H1 (cell line): Measurements from ENCODE around the gene GFOD1. TPM values are rescaled to one million over a fixed set of nuclear protein-coding genes. Genes with fewer than 3 reads are reported as not detected.

ENCODE experiments used
- CTCF ChIA-PET: fragments of 300-600 bp; sonication (Branson Sonifier 250); formaldehyde crosslinking; loops from one replicate; lab custom pipeline; 2021; ENCODE audit not compliant: partially characterized antibody; lab: Charles Lee
- POLR2A ChIA-PET: fragments of 300-600 bp; sonication (Branson Sonifier 250); formaldehyde crosslinking; loops from one replicate; lab custom pipeline; 2021; ENCODE audit warnings: inconsistent platforms; ENCODE audit not compliant: partially characterized antibody; lab: Charles Lee
- DNase-seq, 2 experiments: peaks; one replicate each; pipeline versions ENCODE4 v3.0.0 to v3.0.0-alpha.2; 2010 to 2022; ENCODE audit warnings: low spot score in 2 of 2, low read depth in 1 of 2, mixed read lengths in 1 of 2
- FAIRE-seq: peaks from 2 replicates; lab custom pipeline; 2011; peaks lifted over from hg19 to GRCh38; lab: Jason Lieb, UNC
- H2AFZ ChIP-seq: 2 replicates; pipeline ENCODE4 v1.8.1; 2012; ENCODE audit warnings: low read length, inconsistent platforms
- H2AK5ac ChIP-seq: 2 replicates; pipeline ENCODE4 v1.6.1; 2013; ENCODE audit warnings: low read depth, low read length
- H2BK120ac ChIP-seq: replicated peaks from 2 replicates; pipeline ENCODE3; 2013; ENCODE audit warnings: low read depth, low read length, inconsistent platforms
- H2BK12ac ChIP-seq: 2 replicates; pipeline ENCODE4 v1.6.1; 2013; ENCODE audit warnings: low read depth, low read length
- H2BK15ac ChIP-seq: 2 replicates; pipeline ENCODE4 v1.6.1; 2013; ENCODE audit warnings: low read length
- H2BK20ac ChIP-seq: 2 replicates; pipeline ENCODE4 v1.6.1; 2013; ENCODE audit warnings: low read length
- H2BK5ac ChIP-seq: 2 replicates; pipeline ENCODE4 v1.6.1; 2013; ENCODE audit warnings: low read depth, low read length
- H3K14ac ChIP-seq: 2 replicates; pipeline ENCODE4 v1.6.1; 2013; ENCODE audit warnings: inconsistent platforms; ENCODE audit not compliant: insufficient read length
- H3K18ac ChIP-seq: 2 replicates; pipeline ENCODE4 v1.6.1; 2013; ENCODE audit warnings: low read length; ENCODE audit errors: extremely low read depth
- H3K23ac ChIP-seq: 2 replicates; pipeline ENCODE4 v1.6.1; 2013; ENCODE audit warnings: inconsistent platforms; ENCODE audit not compliant: insufficient read length
- H3K23me2 ChIP-seq: 2 replicates; pipeline ENCODE4 v1.6.1; 2013; ENCODE audit warnings: low read depth, low read length
- H3K27ac ChIP-seq: 2 replicates; pipeline ENCODE4 v1.6.1; 2011; ENCODE audit warnings: low read depth, low read length, inconsistent platforms
- H3K27me3 ChIP-seq, 4 experiments: replicated peaks in 1 of 4; 1 replicate in 1 of 4; 2 replicates in 3 of 4; pipeline versions ENCODE4 v1.6.1 to v1.8.1; 2011 to 2013; ENCODE audit warnings: low read length in 3 of 4, mild to moderate bottlenecking in 3 of 4, inconsistent platforms in 2 of 4, mixed read lengths in 2 of 4, moderate library complexity in 1 of 4; ENCODE audit not compliant: control insufficient read depth in 3 of 4, insufficient read depth in 3 of 4; ENCODE audit errors: extremely low read depth in 1 of 4
- H3K36me3 ChIP-seq, 4 experiments: 2 replicates each; pipeline versions ENCODE4 v1.6.1 to v1.8.1; 2011 to 2013; ENCODE audit warnings: mild to moderate bottlenecking in 4 of 4, low read length in 3 of 4, moderate library complexity in 2 of 4, control low read depth in 1 of 4, inconsistent platforms in 1 of 4; ENCODE audit not compliant: insufficient read depth in 4 of 4, control insufficient read depth in 2 of 4
- H3K4ac ChIP-seq: replicated peaks from 2 replicates; pipeline ENCODE3; 2013; ENCODE audit warnings: low read length, low read depth, mixed read lengths, inconsistent platforms; ENCODE audit not compliant: insufficient read length
- H3K4me1 ChIP-seq, 4 experiments: replicated peaks in 1 of 4; 1 replicate in 1 of 4; 2 replicates in 3 of 4; pipeline versions ENCODE4 v1.6.1 to v1.8.1; 2011 to 2013; ENCODE audit warnings: low read length in 3 of 4, inconsistent platforms in 2 of 4, mixed read lengths in 1 of 4; ENCODE audit not compliant: insufficient read depth in 4 of 4, control insufficient read depth in 3 of 4
- H3K4me2 ChIP-seq, 2 experiments: 2 replicates each; pipeline versions ENCODE4 v1.6.1 to v1.8.1; 2011 to 2013; ENCODE audit warnings: low read depth in 2 of 2, low read length in 2 of 2, control low read depth in 1 of 2, inconsistent platforms in 1 of 2, mild to moderate bottlenecking in 1 of 2; ENCODE audit not compliant: insufficient read depth in 1 of 2
- H3K4me3 ChIP-seq, 4 experiments: fragments of 200-600, 300-600 bp in 1 of 4; sonication (generic), shearing (Covaris generic), sonication (Bioruptor Twin) in 1 of 4; 2 replicates each; pipeline versions ENCODE4 v1.5.1 to v1.8.1; 2011 to 2016; ENCODE audit warnings: low read length in 4 of 4, low read depth in 3 of 4, control low read depth in 2 of 4, inconsistent platforms in 2 of 4, mild to moderate bottlenecking in 2 of 4, mixed read lengths in 1 of 4, moderate library complexity in 1 of 4; ENCODE audit not compliant: insufficient read depth in 2 of 4; ENCODE audit errors: extremely low read depth in 1 of 4
- H3K56ac ChIP-seq: replicated peaks from 2 replicates; pipeline ENCODE3; 2013; ENCODE audit warnings: low read depth, mild to moderate bottlenecking, mixed read lengths, low read length, inconsistent platforms; ENCODE audit not compliant: insufficient read length
- H3K79me1 ChIP-seq: 2 replicates; pipeline ENCODE4 v1.6.1; 2013; ENCODE audit warnings: low read depth, low read length, control low read depth
- H3K79me2 ChIP-seq, 2 experiments: 2 replicates each; pipeline versions ENCODE4 v1.6.1 to v1.8.1; 2012 to 2013; ENCODE audit warnings: low read length in 2 of 2, mild to moderate bottlenecking in 2 of 2, inconsistent platforms in 1 of 2; ENCODE audit not compliant: insufficient read depth in 2 of 2, control insufficient read depth in 1 of 2
- H3K9ac ChIP-seq, 4 experiments: replicated peaks in 1 of 4; 1 replicate in 1 of 4; 2 replicates in 3 of 4; pipeline versions ENCODE4 v1.6.1 to v1.8.1; 2011 to 2013; ENCODE audit warnings: low read depth in 3 of 4, low read length in 3 of 4, control low read depth in 2 of 4, mild to moderate bottlenecking in 2 of 4, moderate library complexity in 2 of 4, inconsistent platforms in 1 of 4; ENCODE audit errors: extremely low read depth in 1 of 4
- H3K9me3 ChIP-seq, 2 experiments: 2 replicates each; pipeline versions ENCODE4 v1.6.1 to v1.8.1; 2012 to 2013; ENCODE audit warnings: mild to moderate bottlenecking in 2 of 2, moderate library complexity in 2 of 2, control low read depth in 1 of 2, inconsistent platforms in 1 of 2, low read depth in 1 of 2, low read length in 1 of 2, mixed read lengths in 1 of 2; ENCODE audit not compliant: insufficient read depth in 2 of 2
- H4K20me1 ChIP-seq, 2 experiments: replicated peaks in 1 of 2; 2 replicates each; pipeline versions ENCODE3 to v1.8.1; 2011 to 2013; ENCODE audit warnings: inconsistent platforms in 2 of 2, low read length in 2 of 2, mild to moderate bottlenecking in 1 of 2; ENCODE audit not compliant: insufficient read depth in 2 of 2, control insufficient read depth in 1 of 2
- H4K5ac ChIP-seq: 2 replicates; pipeline ENCODE4 v1.6.1; 2013; ENCODE audit warnings: low read length, low read depth, mixed read lengths, inconsistent platforms; ENCODE audit not compliant: insufficient read length
- H4K8ac ChIP-seq: 2 replicates; pipeline ENCODE4 v1.8.0; 2013; ENCODE audit warnings: mild to moderate bottlenecking, moderate library complexity, low read length, inconsistent platforms; ENCODE audit not compliant: insufficient read depth; ENCODE audit errors: extremely low read depth
- H4K91ac ChIP-seq: replicated peaks from 2 replicates; pipeline ENCODE3; 2013; ENCODE audit warnings: low read length, mixed read lengths, inconsistent platforms; ENCODE audit not compliant: insufficient read length
- ATF2 ChIP-seq: IDR thresholded peaks from 2 replicates; pipeline ENCODE4 v1.6.1; 2012; ENCODE audit warnings: low read length, inconsistent platforms
- CHD2 ChIP-seq: IDR thresholded peaks from 2 replicates; pipeline ENCODE4 v1.6.1; 2012; ENCODE audit warnings: low read length, improper control_type of control experiment
- PHF8 ChIP-seq: fragments of 200-600 bp; sonication (generic); conservative IDR thresholded peaks from 2 replicates; pipeline ENCODE4 v1.7.1; 2012; ENCODE audit warnings: low read depth, mild to moderate bottlenecking, inconsistent platforms, low read length, moderate library complexity
- SIX5 ChIP-seq: IDR thresholded peaks from 2 replicates; pipeline ENCODE4 v1.6.1; 2011; ENCODE audit warnings: mild to moderate bottlenecking, low read depth, low read length
- SUZ12 ChIP-seq: fragments of 200-600 bp; sonication (generic); IDR thresholded peaks from 2 replicates; pipeline ENCODE4 v1.6.1; 2012; ENCODE audit warnings: mild to moderate bottlenecking, inconsistent platforms, low read length, moderate library complexity, mixed read lengths
- TAF7 ChIP-seq: optimal IDR thresholded peaks from 2 replicates; pipeline ENCODE3; 2011; ENCODE audit warnings: low read depth, mild to moderate bottlenecking, inconsistent platforms, low read length, moderate library complexity, borderline replicate concordance
- WGBS, 2 experiments: shearing (Covaris generic) in 1 of 2; methylation state at CpG; one replicate each; pipeline versions ENCODE4 v1.1.6 to v1.1.7; 2013 to 2015; ENCODE audit warnings: low lambda C conversion rate in 2 of 2, mixed read lengths in 2 of 2, inconsistent platforms in 1 of 2, low coverage in 1 of 2, missing lambda C conversion rate in 1 of 2; ENCODE audit not compliant: insufficient replicate concordance in 2 of 2, insufficient coverage in 1 of 2, insufficient read length in 1 of 2; ENCODE audit errors: extremely low coverage in 1 of 2, missing lambda C conversion rate in 1 of 2; 5-methylcytosine and 5-hydroxymethylcytosine counted together
- polyA plus RNA-seq, 7 experiments: library from polyadenylated mRNA; depleted of rRNA in 3 of 7; stranded (reverse) in 5 of 7; unstranded in 2 of 7; fragments of >200 nt in 5 of 7; fragments of 200-250 nt in 2 of 7; gene quantifications; 1 replicate in 5 of 7; 2 replicates in 1 of 7; 4 replicates in 1 of 7; pipeline versions ENCODE4 v1.2.1 to v1.2.3, GENCODE V29; 2011 to 2013; ENCODE audit warnings: missing spikeins in 2 of 7, mixed read lengths in 2 of 7
- total RNA-seq: library from RNA; stranded (reverse); fragmentation: NEBNext Ultra II Directional; extraction: Animal tissue kit (Norgen Biotek cat#: 25700); gene quantifications from 2 replicates; pipeline ENCODE4 v1.2.1, GENCODE V29; 2021
- TF ChIP-seq, protein P1 (sequence below): IDR thresholded peaks from 2 replicates; pipeline ENCODE4 v1.6.1; 2012; ENCODE audit warnings: inconsistent platforms

The GFOD1 gene
- total and polyA plus RNA-seq, 2 of the 8 experiments (the other 6 are each of a cell fraction or from before 2014, with no cell fraction given), result 2.5 to 8.8 TPM

GRCh38 chr6:13355999-13356785, 131.2 kb downstream of the GFOD1 start:
- FAIRE-seq, result no peak
- H3K79me1 ChIP-seq, result no peaks in the 10 kb centered on the region

More at GRCh38 chr6:13355999-13356785, 131.2 kb downstream of the GFOD1 start:
- no peak overlapping the region for H3K9ac ChIP-seq
- H2BK15ac ChIP-seq, result no peak overlapping the region
- peaks cover 3 to 14% (median 10%) of the 10 kb centered on the region in 4 experiments; a peak in 6 of 7 replicates for H3K4me1 ChIP-seq
- TF ChIP-seq PHF8 (no peak), SIX5 (no peak), CHD2 (no peak), SUZ12 (no peak), ATF2 (no peak), TAF7 (no peak)
- TF ChIP-seq, protein P1, sequence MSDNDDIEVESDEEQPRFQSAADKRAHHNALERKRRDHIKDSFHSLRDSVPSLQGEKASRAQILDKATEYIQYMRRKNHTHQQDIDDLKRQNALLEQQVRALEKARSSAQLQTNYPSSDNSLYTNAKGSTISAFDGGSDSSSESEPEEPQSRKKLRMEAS, result no peak
- TF ChIP-seq, all 59 proteins: peak for 0
- 84% methylated on average over 6 of the region's 6 CpGs; no CpG with 5 or more reads in 1 of the 2 experiments for WGBS, 2 experiments
- no peak overlapping the region for H2AK5ac ChIP-seq
- CTCF ChIA-PET, result interaction anchor here (0.9 to 2.1 kb wide), 6 partner anchors 12 to 218 kb away, joined by 3 to 14 read pairs (median 3); no protein-coding TSS in a partner anchor
- no peak overlapping the region for H3K27ac ChIP-seq
- no peak overlapping the region for H4K91ac ChIP-seq
- no peak overlapping the region for H3K4ac ChIP-seq
- H2BK12ac ChIP-seq, result no peak overlapping the region
- no peaks in the 10 kb centered on the region for H3K79me2 ChIP-seq
- no peak overlapping the region for H3K4me3 ChIP-seq
- H3K56ac ChIP-seq, result no peak overlapping the region
- no peaks in the 10 kb centered on the region for H3K27me3 ChIP-seq
- H2BK20ac ChIP-seq, result no peak overlapping the region
- DNase-seq, result no peak
- H3K23me2 ChIP-seq, result no peaks in the 10 kb centered on the region
- POLR2A ChIA-PET, result interaction anchor here (0.9 kb wide), 1 partner anchor 21 kb away, joined by 4 read pairs; no protein-coding TSS in a partner anchor
- no peak overlapping the region for H4K5ac ChIP-seq
- no peak overlapping the region for H2BK5ac ChIP-seq
- no peak overlapping the region for H3K4me2 ChIP-seq
- H2AFZ ChIP-seq, result no peak overlapping the region
- no peak overlapping the region for H3K18ac ChIP-seq
- peaks cover 0 to 3% of the 10 kb centered on the region in 2 experiments; a peak in 1 of 4 replicates for H3K9me3 ChIP-seq
- H4K8ac ChIP-seq, result no peak overlapping the region
- no peaks in the 10 kb centered on the region for H4K20me1 ChIP-seq
- H3K36me3 ChIP-seq, result no peaks in the 10 kb centered on the region
- no peak overlapping the region for H2BK120ac ChIP-seq
- H3K23ac ChIP-seq, result no peak overlapping the region
- no peak overlapping the region for H3K14ac ChIP-seq
